T follicular helper cell (primary cell): ENCODE results near the gene GOLGA6A.
"Not testable (repeated sequence)": the region's sequence is repeated elsewhere in the genome, so short reads cannot be mapped to it uniquely, and the experiment has no call there.

ENCODE experiments used
- DNase-seq: peaks from one replicate; pipeline ENCODE4 v3.0.0-alpha.2; 2020; ENCODE audit warnings: low read depth
- total RNA-seq, 2 experiments: gene quantifications; one replicate each; lab custom pipeline; 2026; lab: John Stamatoyannopoulos, UW

The GOLGA6A gene, protein sequence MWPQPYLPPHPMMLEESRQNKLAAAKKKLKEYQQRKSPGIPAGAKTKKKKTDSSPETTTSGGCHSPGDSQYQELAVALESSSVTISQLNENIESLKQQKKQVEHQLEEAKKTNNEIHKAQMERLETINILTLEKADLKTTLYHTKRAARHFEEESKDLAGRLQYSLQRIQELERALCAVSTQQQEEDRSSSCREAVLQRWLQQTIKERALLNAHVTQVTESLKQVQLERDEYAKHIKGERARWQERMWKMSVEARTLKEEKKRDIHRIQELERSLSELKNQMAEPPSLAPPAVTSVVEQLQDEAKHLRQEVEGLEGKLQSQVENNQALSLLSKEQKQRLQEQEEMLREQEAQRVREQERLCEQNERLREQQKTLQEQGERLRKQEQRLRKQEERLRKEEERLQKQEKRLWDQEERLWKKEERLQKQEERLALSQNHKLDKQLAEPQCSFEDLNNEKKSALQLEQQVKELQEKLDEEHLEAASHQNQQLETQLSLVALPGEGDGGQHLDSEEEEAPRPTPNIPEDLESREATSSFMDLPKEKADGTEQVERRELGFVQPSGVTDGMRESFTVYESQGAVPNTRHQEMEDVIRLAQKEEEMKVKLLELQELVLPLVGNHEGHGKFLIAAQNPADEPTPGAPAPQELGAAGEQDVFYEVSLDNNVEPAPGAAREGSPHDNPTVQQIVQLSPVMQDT
- 0.09 to 0.18 reads per million in 2 experiments for total RNA-seq

DNA sequence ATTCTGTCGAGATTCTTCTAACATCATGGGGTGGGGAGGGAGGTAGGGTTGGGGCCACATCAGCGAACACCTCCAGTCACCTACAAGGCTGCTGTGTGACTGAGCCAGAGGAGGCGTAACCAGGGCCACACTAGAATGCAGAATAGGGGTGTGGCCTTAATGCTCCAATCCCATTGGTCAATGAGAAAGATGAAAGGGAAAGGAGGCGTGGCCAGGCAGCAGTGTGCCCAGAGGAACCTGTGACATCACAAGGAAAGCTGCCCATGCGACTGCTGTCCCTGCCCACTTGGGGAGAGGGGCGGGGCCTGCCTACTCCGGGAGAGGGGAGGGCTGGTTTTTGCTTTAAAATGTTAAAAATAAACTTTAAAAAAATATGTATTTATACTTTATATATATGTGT, at the start of gene GOLGA6A:
GOLGA6A (minus strand) TSS at position 101 of the 400 bp plus-strand sequence; CDS start at position 60, 41 bp downstream.
- not testable (repeated sequence) for DNase-seq

DNA sequence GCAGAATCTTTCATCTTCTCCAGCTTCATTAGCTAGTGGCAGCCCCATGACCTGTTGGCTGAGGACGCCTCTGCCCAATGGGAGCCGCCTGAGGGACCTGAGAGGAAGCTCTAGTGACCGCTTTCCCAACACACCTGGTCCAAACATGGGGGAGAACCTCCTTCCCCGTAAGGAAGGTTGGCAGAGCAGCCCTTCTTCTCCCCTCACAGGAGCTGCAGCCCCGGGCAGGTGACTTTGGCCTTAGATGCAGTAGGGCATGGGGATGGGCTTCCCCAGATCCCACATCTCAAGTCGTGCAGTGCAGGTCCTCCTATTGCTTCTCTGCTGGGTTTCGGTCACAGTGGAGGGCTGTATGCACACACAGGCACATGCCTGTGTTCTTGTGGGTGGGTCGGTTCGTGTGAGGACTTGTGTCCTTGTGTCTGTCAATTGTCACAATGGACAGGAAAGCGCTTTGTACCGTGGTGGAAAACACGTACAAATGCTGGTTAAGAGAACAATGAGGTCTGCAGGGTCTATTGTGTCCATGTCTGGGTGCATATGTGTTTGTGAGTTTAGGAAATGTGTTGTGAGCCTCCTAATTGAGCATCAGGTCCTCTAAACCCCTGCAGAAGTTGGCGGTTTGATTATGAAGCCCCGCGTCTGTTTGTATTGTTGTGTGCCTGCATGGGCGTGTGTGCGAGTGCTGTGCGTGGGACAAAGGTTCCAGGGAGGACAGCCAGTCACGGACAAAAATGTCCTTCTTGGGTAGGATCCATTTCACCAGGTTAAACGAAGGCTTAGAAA, 49.5 kb upstream of the GOLGA6A start:
- no peak for DNase-seq

DNA sequence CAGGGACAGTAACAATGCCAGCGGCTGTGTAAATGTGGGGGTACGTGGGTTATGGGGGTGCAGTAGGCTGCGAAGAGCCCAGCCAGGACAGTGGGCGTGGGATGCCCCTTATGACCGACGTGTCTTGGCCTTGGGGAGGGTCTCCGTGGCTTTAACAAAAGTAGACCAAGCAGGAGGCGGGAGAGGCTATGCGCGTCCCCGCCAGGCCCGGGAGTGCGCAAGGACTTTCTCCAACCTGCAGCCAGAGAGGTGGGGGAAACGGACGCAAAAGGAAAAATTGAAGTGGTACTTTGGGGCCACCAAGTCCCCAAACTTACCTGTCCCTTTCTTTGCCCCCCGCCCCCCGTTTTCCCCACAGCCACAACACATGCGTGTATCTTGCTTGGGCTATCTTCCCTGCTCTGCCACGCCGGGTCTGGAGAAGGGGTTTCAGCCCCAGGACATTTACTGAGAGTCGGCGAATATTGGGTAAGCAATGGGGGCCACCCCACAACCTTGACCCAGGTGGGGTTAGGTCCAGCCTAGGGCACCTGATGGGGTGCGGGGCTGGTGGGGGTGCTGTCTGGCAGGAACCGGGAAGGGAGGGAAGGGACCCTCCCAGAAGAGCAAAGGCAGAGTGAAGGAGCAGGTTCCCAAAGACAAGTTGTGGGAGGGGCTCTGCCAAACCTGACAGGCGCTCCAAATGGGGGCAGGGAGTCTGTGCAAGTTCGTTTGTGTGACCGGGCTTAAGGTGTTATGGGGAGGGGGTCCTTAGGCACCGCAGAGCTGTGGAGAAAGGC, 48.7 kb upstream of the GOLGA6A start:
- DNase-seq, result no peak

DNA sequence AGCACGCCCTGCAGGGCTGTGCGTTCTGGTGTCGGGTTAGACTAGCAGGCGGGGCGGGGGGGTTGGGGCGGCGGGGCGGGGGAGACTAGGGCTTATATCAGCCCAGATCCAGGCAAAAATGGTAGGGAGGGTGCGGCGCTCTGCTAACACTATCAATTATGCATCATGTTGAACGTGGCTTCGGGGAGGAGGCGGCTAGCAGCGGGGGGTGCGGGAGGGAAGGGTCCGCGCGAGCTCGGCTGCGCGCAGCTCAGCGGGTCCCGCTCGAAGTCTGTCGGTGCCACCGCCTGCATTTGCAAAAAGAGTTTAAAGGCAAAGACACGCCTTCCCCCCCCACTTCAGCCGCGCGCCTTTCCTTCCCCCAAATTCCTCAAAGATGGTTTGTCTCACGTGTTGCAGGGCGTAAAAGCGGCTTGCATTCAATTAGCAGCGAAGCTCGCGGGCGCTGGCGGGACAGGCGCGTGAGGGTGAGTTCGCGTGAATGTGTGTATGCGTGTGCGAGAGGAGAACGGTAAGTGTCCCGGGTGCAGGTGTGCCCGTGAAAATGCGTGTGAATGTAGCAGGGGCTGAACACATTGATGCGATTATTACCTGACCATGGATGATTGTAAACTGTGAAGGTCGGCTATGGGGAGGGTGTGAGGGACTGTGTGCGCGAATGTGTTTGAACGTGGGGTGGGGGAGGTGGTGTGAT, 48.0 kb upstream of the GOLGA6A start, which contains the start of gene ISLR2:
ISLR2 (plus strand) TSS at position 432 of the 694 bp plus-strand sequence. CDS start 2,169 bp downstream, outside the sequence.
- no peak for DNase-seq

DNA sequence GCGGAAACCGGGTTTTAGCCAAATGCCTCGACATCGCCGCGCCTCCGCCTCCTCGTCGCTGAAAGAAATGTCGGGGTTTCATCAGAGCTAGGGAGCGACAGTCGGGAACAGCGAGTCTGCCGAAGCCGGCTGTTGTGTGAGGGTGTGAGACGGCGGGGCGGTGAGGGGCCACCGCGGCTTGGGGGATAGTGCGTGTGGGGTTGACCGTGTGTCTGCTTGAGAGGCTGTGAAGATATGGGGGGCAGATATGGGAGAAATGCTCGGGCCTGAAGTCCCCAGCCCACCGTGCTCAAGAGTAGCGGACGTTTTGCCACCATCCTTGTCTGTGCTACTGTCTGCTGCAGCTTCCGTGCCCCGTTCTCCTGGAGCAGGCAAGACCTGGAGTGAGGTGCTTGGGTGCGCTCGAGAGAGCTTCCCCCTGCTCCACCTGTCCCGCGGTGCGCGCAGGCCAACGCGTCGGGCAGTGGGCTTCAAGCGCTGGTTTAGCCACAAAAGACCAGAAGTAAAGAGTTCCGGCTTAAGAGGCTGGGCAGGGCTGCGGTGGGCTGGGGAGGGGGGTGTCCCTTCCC, 47.3 kb upstream of the GOLGA6A start:
- DNase-seq, result no peak

DNA sequence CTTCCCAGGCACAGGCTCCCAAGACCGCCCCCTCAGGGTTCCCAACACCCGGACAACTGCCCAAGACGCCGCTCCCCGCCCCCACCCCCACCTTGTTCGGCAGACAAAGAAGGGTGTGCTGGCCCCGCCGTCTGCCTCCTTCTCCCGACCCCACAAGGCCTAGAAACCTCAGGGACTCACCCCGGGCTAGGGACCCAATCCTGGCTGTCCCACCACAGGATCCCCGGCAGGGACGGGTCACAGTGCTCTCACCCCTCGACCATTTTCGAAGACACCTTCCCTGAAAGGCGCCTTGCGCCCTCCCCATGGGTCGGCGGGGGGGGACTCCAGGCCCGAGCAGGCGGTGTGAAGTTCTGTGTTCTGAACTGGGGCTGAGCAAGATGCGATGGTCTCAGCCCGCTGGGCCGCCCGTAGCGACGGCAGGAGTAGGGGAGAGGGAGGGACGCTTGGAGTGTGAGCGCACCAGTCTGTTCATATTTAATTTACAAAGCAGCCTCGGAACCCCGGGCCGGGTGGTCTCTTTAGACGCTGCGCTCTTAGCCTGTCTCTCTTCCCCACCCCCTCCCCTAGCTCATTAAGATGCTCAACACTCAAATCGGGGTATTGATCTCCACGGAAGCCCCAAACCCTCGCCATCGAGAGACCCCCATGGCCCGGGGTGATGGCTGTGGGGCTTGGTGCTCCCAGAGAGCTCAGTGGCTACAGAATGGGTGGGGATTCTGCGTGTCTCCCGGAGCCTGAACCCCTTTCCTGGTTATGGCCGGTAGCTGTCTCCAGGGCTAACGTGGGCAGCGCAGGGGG, 46.6 kb upstream of the GOLGA6A start:
- DNase-seq, result no peak

DNA sequence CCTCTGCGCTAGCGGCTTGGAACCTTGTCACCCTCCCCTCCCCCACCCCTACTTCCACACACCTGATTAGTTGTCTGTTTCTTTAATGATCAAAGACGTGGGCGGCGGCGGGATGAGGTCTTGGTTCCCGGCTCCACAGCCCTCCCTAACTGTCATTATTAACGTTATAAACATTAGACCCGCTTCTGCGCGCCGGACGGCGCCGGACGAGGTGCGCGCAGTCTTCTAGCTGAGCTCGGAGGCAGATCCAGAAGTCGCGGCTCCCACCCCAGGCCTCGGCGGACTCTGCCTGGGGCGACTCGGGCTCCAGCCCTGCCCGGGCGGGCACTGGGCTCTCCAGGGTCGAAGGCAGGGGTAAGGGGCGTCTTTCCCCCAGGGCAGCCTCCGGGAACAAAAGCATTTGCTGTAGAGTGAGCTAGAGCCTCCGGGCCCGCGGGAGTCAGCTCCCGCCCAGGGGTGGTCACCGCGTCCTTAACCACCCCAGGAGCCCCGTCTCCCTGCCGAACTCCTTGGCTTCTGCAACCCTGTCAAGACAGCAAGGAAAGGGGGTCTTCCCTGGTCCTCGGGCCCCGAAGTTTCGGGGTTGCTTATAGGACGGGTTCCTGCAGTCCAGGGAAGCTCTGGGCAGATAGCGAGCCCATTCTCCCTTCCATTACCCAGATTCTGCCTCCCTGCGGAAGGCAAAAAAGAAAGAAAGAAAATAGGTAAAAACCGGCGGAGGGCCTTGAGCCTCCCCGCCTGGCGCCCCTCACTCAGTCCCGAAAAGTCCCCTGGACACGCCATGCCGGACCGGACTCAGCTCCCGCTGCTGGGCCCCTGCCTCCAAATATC, 45.8 kb upstream of the GOLGA6A start:
- no peak for DNase-seq

DNA sequence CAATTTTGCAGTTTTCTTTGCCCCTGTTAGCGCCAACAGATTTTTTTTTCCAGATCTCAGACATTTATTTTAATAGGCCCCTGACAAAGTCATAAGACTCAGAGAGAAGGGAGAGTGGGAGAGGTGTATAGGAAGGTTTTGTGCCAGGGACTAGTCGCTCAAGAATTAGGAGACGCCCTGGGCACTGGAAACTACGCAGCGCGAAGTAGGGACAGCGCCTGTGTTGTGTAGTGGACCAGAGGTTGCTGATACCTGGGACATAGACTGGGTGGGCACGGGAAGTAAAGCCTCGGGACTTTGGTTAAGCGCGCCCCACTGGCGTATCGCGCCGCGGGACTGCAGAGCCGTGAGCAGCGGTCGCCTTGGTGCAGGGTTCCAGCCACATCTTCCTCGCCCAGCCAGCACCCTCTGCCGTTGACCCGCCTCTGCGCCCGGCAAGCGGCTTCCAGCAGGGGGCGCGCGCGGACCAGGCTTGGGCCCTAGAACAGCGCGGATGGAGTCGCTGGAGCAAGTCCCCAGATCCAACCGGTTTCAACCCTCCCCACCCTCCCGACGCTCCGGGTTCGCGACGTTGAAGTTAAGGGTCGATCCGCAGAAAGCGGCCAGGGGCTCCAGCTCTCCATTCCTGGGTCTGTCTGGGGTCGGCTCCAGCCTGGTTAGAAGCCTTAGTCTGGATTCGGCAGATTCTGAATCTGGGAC, 45.1 kb upstream of the GOLGA6A start:
- DNase-seq, result peak; percentile 72

DNA sequence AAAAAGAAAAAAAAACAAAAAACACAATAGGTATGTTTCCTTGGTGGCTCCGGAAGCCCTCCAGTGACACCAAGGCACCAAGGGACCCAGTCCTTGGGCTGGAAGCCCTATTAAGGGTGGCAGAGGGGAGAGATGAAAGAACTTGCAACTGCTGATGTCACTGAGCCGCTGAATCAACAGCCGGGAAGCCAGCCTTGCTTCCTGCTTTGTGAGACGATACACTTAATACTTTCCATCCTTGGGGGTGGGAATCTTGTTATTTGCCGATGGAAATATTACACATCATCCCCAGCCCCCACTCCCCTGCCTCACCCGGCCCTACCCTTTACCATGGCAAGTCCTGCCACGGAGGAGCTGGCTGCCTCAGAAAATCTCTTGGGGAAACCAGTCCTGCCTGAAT, 42.4 kb upstream of the GOLGA6A start:
- DNase-seq, result no peak

DNA sequence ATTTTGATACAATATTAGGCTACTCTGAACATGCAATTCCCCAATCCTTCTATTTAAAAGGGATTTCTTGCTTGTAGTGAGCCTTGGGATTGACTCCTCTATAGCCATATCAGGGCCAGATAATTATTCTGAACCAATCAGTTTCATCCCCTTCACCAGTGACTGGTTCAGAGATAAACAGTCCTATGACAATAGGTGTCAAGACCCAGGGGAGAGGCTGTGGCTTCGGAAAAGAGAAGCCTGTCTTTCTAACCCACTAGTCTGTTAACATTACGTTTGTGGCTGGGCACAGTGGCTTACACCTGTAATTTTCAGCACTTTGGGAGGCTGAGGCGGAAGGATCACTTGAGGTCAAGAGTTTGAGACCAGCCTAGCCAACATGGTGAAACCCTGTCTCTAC, 41.8 kb upstream of the GOLGA6A start:
- no peak for DNase-seq

DNA sequence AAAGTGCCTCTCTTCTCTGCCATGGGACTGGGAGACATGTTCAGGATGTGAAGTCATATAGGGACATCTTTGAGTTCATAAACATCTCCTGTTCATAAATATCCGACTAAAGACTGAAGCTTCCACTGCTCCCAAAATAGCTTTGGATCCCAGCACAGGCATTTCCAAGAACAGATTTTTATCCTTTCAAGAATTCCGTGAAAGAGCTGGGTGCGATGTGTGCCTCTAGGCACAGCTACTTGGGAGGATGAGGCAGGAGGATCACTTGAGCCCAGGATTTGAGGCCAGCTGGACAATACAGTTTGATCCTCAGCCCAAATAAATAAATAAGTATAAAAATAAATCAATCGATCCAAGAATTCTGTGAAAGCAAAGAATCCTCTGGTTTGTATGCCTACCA, 41.3 kb upstream of the GOLGA6A start:
- DNase-seq, result no peak

DNA sequence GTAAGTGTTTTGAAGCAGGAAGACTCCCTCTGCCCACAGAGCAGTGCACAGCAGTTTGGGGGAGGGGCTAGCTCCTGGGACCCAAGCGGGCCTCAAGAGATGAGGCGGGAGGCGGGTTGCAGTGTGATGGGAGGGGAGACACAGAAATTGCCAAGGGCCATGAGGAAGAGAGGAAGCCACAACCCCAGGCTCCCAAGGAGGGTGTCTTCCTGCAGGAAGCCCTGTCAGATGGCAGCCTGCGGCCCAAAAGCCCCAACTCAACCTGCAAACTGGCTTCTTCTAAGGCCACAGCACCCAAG, 40.7 kb upstream of the GOLGA6A start:
- DNase-seq, result no peak

DNA sequence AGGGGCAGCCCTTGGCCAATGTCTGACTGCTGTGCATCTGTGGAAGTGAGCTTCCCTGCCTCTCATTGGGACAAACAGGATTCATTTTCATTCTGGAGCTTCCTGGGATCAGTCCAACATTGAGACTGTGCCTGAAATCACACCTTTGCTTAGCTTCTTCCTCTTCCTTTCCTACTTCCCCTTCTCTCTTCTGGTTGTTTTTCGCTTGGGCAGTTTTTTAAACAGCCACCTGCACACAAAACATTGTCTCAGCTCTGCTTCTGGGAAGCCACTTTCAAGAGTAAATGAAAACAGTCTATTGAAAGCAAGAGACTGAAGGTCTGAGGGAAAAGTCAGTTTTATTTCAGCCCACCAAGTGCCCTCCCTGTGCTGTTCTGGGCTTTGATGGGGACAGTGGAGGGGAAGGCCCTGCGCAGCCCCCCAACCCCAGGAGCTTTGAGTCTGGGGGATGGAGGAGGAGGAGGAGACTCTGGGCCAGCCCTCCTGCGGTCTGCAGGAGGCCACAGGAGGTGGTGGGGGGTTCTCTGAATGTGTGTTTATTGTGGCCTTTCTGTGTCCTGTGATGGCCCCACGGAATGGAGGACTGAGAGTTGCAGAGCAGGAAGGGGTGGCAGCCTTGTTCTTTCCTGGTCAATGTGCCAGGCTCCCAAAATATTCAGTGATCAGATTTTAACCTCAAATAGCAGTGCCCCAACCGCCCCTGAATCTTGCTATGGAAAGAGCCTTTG, 40.2 kb upstream of the GOLGA6A start:
- DNase-seq, result no peak

DNA sequence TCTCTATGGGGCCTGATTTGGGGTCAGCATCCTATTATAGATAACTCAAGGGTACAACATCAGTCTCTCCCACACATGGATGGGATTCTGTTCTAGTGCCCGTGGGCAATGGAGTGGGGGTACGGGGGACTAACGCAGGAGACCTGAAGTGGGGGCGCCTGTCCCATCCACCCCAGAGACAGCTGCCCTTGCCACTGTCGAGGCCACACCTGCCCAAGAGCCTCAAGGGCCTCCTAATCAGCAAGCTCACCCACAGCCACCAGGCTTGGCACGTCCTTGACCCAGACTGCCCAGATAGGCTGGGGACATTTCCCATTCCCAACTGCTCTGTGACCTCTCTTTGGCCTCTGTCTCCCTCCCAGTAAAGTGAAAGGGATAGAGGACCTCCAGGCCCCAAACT, 39.5 kb upstream of the GOLGA6A start:
- no peak for DNase-seq

DNA sequence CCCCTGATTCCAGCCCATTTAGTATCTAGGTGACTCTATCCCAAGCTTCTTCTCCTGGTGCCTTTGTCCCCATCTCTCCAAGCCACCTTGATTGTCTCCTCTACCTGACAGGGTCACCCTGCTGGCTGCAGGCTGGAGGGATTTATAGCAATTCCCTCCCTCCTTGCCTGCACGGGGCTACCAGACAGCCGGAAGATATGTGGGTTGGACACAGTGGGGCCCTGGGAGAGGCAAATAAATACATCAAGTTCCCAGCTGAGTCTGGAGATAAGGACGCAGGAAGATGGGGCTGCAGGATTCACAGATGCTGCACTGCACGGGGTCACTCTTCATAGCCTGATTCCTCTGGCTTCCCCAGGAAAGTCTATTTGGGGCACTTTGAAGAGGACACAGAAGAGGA, 38.7 kb upstream of the GOLGA6A start:
- no peak for DNase-seq

DNA sequence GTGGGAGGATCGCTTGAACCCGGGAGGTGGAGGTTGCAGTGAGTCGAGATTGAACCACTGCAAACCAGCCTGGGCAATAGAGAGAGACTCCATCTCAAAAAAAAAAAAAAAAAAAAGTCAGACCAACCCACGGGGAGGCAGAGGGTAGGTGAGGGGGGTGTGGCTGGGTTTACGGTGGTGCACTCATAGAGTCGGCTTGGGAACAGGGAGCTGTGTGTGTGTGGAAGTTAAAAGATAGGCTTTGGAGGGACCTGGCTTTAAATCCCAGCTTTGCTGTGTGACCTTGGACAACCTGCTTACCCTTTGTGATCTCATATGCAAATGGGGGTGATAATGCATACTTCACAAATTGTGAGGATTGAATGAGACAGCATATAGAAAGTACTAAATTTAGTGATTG, 38.1 kb upstream of the GOLGA6A start:
- no peak for DNase-seq

DNA sequence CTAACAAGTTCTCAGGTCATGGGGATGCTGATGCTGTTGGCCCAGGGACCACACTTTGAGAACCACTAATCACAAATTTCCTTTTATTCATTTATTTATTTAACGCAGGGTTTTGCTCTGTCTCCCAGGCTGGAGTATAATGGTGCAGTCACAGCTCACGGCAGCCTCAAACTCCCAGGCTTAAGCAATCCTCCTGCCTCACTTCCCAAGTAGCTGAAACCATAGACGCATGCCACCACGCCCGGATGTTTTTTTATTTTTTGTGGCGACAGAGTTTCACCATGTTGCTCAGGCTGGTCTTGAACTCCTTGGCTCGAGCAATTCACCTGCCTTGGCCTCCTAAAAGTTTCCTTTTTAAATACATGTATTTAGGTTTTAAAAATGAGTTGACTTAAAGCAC, 27.4 kb upstream of the GOLGA6A start:
- no peak for DNase-seq

DNA sequence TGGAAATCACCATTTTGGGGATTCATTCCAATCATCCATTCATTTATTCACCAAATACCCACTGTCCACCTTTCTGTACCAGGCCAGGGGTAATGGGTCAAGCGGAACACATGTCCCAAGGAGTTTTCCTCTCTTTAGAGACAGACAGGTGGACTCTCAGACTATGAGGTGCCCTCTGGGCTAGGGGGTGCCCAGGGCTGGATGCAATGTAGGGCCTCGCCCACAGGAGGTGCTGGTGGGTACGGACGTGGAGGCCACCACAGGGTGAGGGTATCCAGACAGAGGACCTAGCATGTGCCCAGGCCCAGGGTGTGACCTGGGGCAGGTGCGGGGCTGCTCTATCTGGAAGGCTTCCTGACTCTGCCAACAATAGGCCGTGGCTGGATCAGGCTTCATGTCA, 26.3 kb upstream of the GOLGA6A start:
- DNase-seq, result not testable (repeated sequence)
